ENCODE results near the gene NRAP. TPM values are rescaled to one million over a fixed set of nuclear protein-coding genes. Genes with fewer than 3 reads are reported as not detected.

NRAP gene
- total and polyA plus RNA-seq, 5 experiments from 2014 or later = not detected

- no peaks in the 10 kb centered on the region for H3K36me3 Mint-ChIP-seq
- H3K4me1 Mint-ChIP-seq = no peaks in the 10 kb centered on the region
- no peak for ATAC-seq
- H3K27me3 Mint-ChIP-seq = peaks cover 10 to 19% (median 14%) of the 10 kb centered on the region in 5 donors
- no peak for DNase-seq
- peaks cover 0 to 4% (median 0%) of the 10 kb centered on the region in 9 donors for H3K9me3 Mint-ChIP-seq
- H3K4me3 Mint-ChIP-seq = no peak overlapping the region
- H3K27ac Mint-ChIP-seq = no peak overlapping the region
- POLR2A ChIA-PET = no interaction called here
These were observed 16.0 kb downstream of the NRAP start for GRCh38 chr10:113647812-113648211.

- no peak overlapping the region for H3K4me3 Mint-ChIP-seq
- H3K27me3 Mint-ChIP-seq = peaks cover 10 to 27% (median 16%) of the 10 kb centered on the region in 5 donors
- peaks cover 0 to 4% (median 0%) of the 10 kb centered on the region in 9 donors for H3K9me3 Mint-ChIP-seq
- POLR2A ChIA-PET = no interaction called here
- no peaks in the 10 kb centered on the region for H3K4me1 Mint-ChIP-seq
- H3K36me3 Mint-ChIP-seq = no peaks in the 10 kb centered on the region
- DNase-seq = no peak
- peak overlapping the region in 1 of 10 donors; percentile 28 for H3K27ac Mint-ChIP-seq
- ATAC-seq = no peak
These were observed 17.3 kb downstream of the NRAP start for GRCh38 chr10:113646336-113647201.

GRCh38 chr10:113644185-113645120 lies 19.4 kb downstream of the NRAP start:
- ATAC-seq (no peak), DNase-seq (no peak)
- Mint-ChIP-seq H3K9me3 (no peaks in the 10 kb centered on the region), H3K27me3 (peaks cover 14 to 36% (median 15%) of the 10 kb centered on the region in 5 donors), H3K4me1 (no peaks in the 10 kb centered on the region), H3K4me3 (no peak overlapping the region), H3K36me3 (no peaks in the 10 kb centered on the region), H3K27ac (no peak overlapping the region)
- POLR2A ChIA-PET = no interaction called here

GRCh38 chr10:113643183-113643582 lies 20.7 kb downstream of the NRAP start:
- Mint-ChIP-seq H3K36me3 (no peaks in the 10 kb centered on the region), H3K4me1 (no peaks in the 10 kb centered on the region), H3K4me3 (no peak overlapping the region), H3K9me3 (no peaks in the 10 kb centered on the region), H3K27me3 (peaks cover 12 to 35% (median 18%) of the 10 kb centered on the region in 5 donors), H3K27ac (no peak overlapping the region)
- ATAC-seq (no peak), DNase-seq (no peak)
- POLR2A ChIA-PET = no interaction called here

GRCh38 chr10:113641702-113642101 lies 22.1 kb downstream of the NRAP start:
- DNase-seq (no peak), ATAC-seq (no peak)
- no peaks in the 10 kb centered on the region for H3K9me3 Mint-ChIP-seq
- no peaks in the 10 kb centered on the region for H3K4me1 Mint-ChIP-seq
- POLR2A ChIA-PET = no interaction called here
- no peak overlapping the region for H3K27ac Mint-ChIP-seq
- H3K4me3 Mint-ChIP-seq = no peak overlapping the region
- H3K27me3 Mint-ChIP-seq = peaks cover 10 to 29% (median 16%) of the 10 kb centered on the region in 5 donors
- H3K36me3 Mint-ChIP-seq = no peaks in the 10 kb centered on the region

- Mint-ChIP-seq H3K36me3 (peaks cover 0 to 6% (median 0%) of the 10 kb centered on the region in 3 donors), H3K27me3 (peaks cover 12 to 44% (median 27%) of the 10 kb centered on the region in 5 donors), H3K4me3 (no peak overlapping the region), H3K27ac (no peak overlapping the region), H3K9me3 (peaks cover 0 to 2% (median 0%) of the 10 kb centered on the region in 9 donors), H3K4me1 (no peaks in the 10 kb centered on the region)
- POLR2A ChIA-PET = no interaction called here
- ATAC-seq (no peak), DNase-seq (no peak)
These were observed 23.9 kb downstream of the NRAP start for GRCh38 chr10:113639966-113640365.

- DNase-seq (no peak), ATAC-seq (no peak)
- POLR2A ChIA-PET = no interaction called here
- Mint-ChIP-seq H3K27ac (no peak overlapping the region), H3K9me3 (peaks cover 0 to 6% (median 0%) of the 10 kb centered on the region in 9 donors), H3K4me1 (no peaks in the 10 kb centered on the region), H3K36me3 (peaks cover 0 to 6% (median 0%) of the 10 kb centered on the region in 3 donors), H3K27me3 (peaks cover 6 to 21% (median 17%) of the 10 kb centered on the region in 5 donors), H3K4me3 (no peak overlapping the region)
These were observed 32.0 kb downstream of the NRAP start for GRCh38 chr10:113631684-113632367.

GRCh38 chr10:113630929-113631533 lies 32.8 kb downstream of the NRAP start:
- POLR2A ChIA-PET = no interaction called here
- Mint-ChIP-seq H3K4me1 (no peaks in the 10 kb centered on the region), H3K36me3 (peaks cover 0 to 2% (median 0%) of the 10 kb centered on the region in 3 donors), H3K27me3 (peaks cover 4 to 18% (median 14%) of the 10 kb centered on the region in 5 donors), H3K4me3 (no peak overlapping the region), H3K27ac (no peak overlapping the region), H3K9me3 (peaks cover 0 to 6% (median 0%) of the 10 kb centered on the region in 9 donors)
- ATAC-seq (no peak), DNase-seq (no peak)

- ATAC-seq (no peak), DNase-seq (no peak)
- H3K4me1 Mint-ChIP-seq = no peaks in the 10 kb centered on the region
- H3K27ac Mint-ChIP-seq = no peak overlapping the region
- peaks cover 4 to 21% (median 19%) of the 10 kb centered on the region in 5 donors for H3K27me3 Mint-ChIP-seq
- no peak overlapping the region for H3K4me3 Mint-ChIP-seq
- H3K36me3 Mint-ChIP-seq = no peaks in the 10 kb centered on the region
- H3K9me3 Mint-ChIP-seq = no peaks in the 10 kb centered on the region
- POLR2A ChIA-PET = no interaction called here
These were observed 35.2 kb downstream of the NRAP start for GRCh38 chr10:113628607-113629153.

- Mint-ChIP-seq H3K4me3 (no peak overlapping the region), H3K27ac (no peak overlapping the region), H3K27me3 (peaks cover 4 to 24% (median 19%) of the 10 kb centered on the region in 5 donors), H3K4me1 (no peaks in the 10 kb centered on the region), H3K9me3 (no peaks in the 10 kb centered on the region), H3K36me3 (no peaks in the 10 kb centered on the region)
- DNase-seq = no peak
- POLR2A ChIA-PET = no interaction called here
- ATAC-seq = no peak
These were observed 36.0 kb downstream of the NRAP start for GRCh38 chr10:113627836-113628235.

GRCh38 chr10:113626809-113627355 lies 37.0 kb downstream of the NRAP start:
- Mint-ChIP-seq H3K36me3 (no peaks in the 10 kb centered on the region), H3K27ac (no peak overlapping the region), H3K4me3 (no peak overlapping the region), H3K27me3 (peaks cover 4 to 32% (median 19%) of the 10 kb centered on the region in 5 donors), H3K9me3 (no peaks in the 10 kb centered on the region), H3K4me1 (no peaks in the 10 kb centered on the region)
- POLR2A ChIA-PET = no interaction called here
- ATAC-seq (no peak), DNase-seq (no peak)
